GM20000 (cell line): ENCODE data around the gene CCDC88C.

ENCODE experiments used
- DNase-seq: peaks from one replicate; pipeline ENCODE4 v3.0.0; 2012; ENCODE audit warnings: low spot score
- CTCF ChIP-seq: IDR thresholded peaks from 2 replicates; pipeline ENCODE4 v1.5.1; 2012; ENCODE audit warnings: mild to moderate bottlenecking, control low read depth; ENCODE audit errors: extremely low read depth, missing control alignments

The CCDC88C gene

GRCh38 chr14:91363776-91364523 lies 53.7 kb downstream of the CCDC88C start:
- no peak for TF ChIP-seq CTCF
- DNase-seq = peak; percentile 68

- TF ChIP-seq CTCF = no peak
- DNase-seq = no peak
Measured at GRCh38 chr14:91361233-91361811, 56.3 kb downstream of the CCDC88C start.

- TF ChIP-seq CTCF = no peak
- no peak for DNase-seq
Measured at GRCh38 chr14:91360490-91361232, 57.0 kb downstream of the CCDC88C start.

GRCh38 chr14:91358654-91359220 lies 58.9 kb downstream of the CCDC88C start:
- TF ChIP-seq CTCF = no peak
- no peak for DNase-seq

- DNase-seq = no peak
- no peak for TF ChIP-seq CTCF
Measured at GRCh38 chr14:91358025-91358319, 59.6 kb downstream of the CCDC88C start.

GRCh38 chr14:91357272-91358024 lies 60.2 kb downstream of the CCDC88C start:
- no peak for DNase-seq
- no peak for TF ChIP-seq CTCF
